HCT116 (cell line): Measurements from ENCODE around the gene NEDD4L.

Experiments
- CBX3 ChIP-seq: IDR thresholded peaks from 2 replicates; pipeline ENCODE4 v1.6.1; 2012; ENCODE audit warnings: low read depth
- CEBPB ChIP-seq: IDR thresholded peaks from 2 replicates; pipeline ENCODE4 v1.6.1; 2012; ENCODE audit warnings: low read depth
- CTCF ChIP-seq, 3 experiments: fragments of 200-600 bp in 1 of 3; sonication (generic) in 1 of 3; IDR thresholded peaks in 2 of 3; conservative IDR thresholded peaks in 1 of 3; 2 replicates each; pipeline ENCODE4 v1.5.1; 2012 to 2017; ENCODE audit warnings: low read depth in 2 of 3, low read length in 2 of 3, antibody characterized with exemption in 1 of 3, borderline replicate concordance in 1 of 3, control low read depth in 1 of 3, mild to moderate bottlenecking in 1 of 3, mixed read lengths in 1 of 3, mixed run types in 1 of 3, moderate library complexity in 1 of 3; ENCODE audit not compliant: insufficient read depth in 1 of 3
- EGR1 ChIP-seq: IDR thresholded peaks from 2 replicates; pipeline ENCODE4 v1.6.1; 2012; ENCODE audit warnings: low read depth
- EZH2phosphoT487 ChIP-seq: fragments of 200-600 bp; IDR thresholded peaks from 2 replicates; pipeline ENCODE4 v1.6.1; 2018; ENCODE audit warnings: antibody characterized with exemption, borderline replicate concordance
- FOSL1 ChIP-seq: IDR thresholded peaks from 2 replicates; pipeline ENCODE4 v1.6.1; 2012; ENCODE audit warnings: low read depth
- POLR2A ChIP-seq: IDR thresholded peaks from 2 replicates; pipeline ENCODE4 v1.7.0; 2011; ENCODE audit warnings: borderline replicate concordance; ENCODE audit not compliant: insufficient read depth, insufficient read length; ENCODE audit errors: extremely low read depth
- POLR2AphosphoS5 ChIP-seq: IDR thresholded peaks from 2 replicates; pipeline ENCODE4 v1.6.1; 2011; ENCODE audit warnings: mild to moderate bottlenecking, low read depth, low read length, moderate library complexity
- REST ChIP-seq: IDR thresholded peaks from 2 replicates; pipeline ENCODE4 v1.6.1; 2012; ENCODE audit warnings: low read depth
- SRF ChIP-seq: IDR thresholded peaks from 2 replicates; pipeline ENCODE4 v1.6.1; 2012; ENCODE audit warnings: low read depth
- TCF7L2 ChIP-seq: IDR thresholded peaks from 2 replicates; pipeline ENCODE4 v1.7.0; 2011; ENCODE audit warnings: borderline replicate concordance, inconsistent platforms; ENCODE audit not compliant: insufficient read depth, insufficient read length; ENCODE audit errors: extremely low read depth
- YY1 ChIP-seq: IDR thresholded peaks from 2 replicates; pipeline ENCODE4 v1.6.1; 2011; ENCODE audit warnings: low read length, low read depth, moderate library complexity, mild to moderate bottlenecking; ENCODE audit not compliant: insufficient replicate concordance; ENCODE audit errors: extremely low read depth
- ZNF274 ChIP-seq: fragments of 200-500 bp; sonication (Bioruptor generic); IDR thresholded peaks from 2 replicates; pipeline ENCODE4 v1.6.1; 2014; ENCODE audit warnings: mild to moderate bottlenecking, low read depth, low read length, inconsistent platforms

GRCh38 chr18:58387716-58388115 is 343.7 kb downstream of the NEDD4L start:
- no peak for TF ChIP-seq CTCF (IDR thresholded peaks at IDR 0.05 in 2 of 3, conservative IDR thresholded peaks at IDR 0.05 in 1 of 3; ENCODE audit: borderline replicate concordance in 1 of 3, insufficient read depth in 1 of 3, low read depth in 2 of 3, low read length in 2 of 3)
- TF ChIP-seq ZNF274 = no peak
- TF ChIP-seq TCF7L2 = no peak
- no peak for TF ChIP-seq CBX3
- no peak for TF ChIP-seq YY1
- no peak for TF ChIP-seq POLR2A
- TF ChIP-seq REST = no peak
- no peak for TF ChIP-seq EZH2phosphoT487
- no peak for TF ChIP-seq EGR1
- no peak for TF ChIP-seq SRF
- no peak for TF ChIP-seq POLR2AphosphoS5
- no peak for TF ChIP-seq FOSL1
- no peak for TF ChIP-seq CEBPB
